GM13977 (cell line): ENCODE data around the gene SYS1.

Source experiments
- DNase-seq: peaks from one replicate; pipeline ENCODE4 v3.0.0; 2012; ENCODE audit warnings: low spot score
- in situ Hi-C: fragments of 300-500 bp; cut with MboI; formaldehyde crosslinking; loops from one replicate; pipeline ENCODE4 v1.12.0; 2022; ENCODE audit warnings: low sequenced_read_pairs, low pct_unique_long_range_greater_than_20kb, mixed read lengths, inconsistent platforms; ENCODE audit not compliant: unreplicated experiment
- TF ChIP-seq, protein P1 (sequence below): IDR thresholded peaks from 2 replicates; pipeline ENCODE4 v1.5.1; 2012; ENCODE audit warnings: mild to moderate bottlenecking, control low read depth; ENCODE audit not compliant: insufficient read depth; ENCODE audit errors: extremely low read depth, missing control alignments

SYS1 gene

DNA sequence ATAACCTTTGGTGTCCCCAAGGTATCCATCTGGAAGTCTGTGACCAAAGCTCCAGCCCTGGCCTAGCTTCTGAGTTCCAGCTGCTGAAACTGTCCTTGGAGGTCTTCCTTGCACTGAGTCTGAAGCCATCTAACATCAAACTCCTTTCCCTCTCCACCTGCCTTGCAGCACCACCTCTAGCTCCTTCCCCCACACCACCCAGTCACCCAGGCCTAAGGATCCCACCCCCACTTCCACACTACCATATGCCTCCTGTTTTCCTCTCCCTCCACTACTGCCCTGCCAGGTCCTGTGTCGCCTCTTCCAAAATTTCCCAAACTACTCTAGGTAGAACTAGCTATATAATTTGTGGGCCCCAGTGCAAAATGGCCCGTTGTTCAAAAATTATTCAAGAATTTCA lies 44.0 kb upstream of the SYS1 start:
- in situ Hi-C loops = no loop called here
- TF ChIP-seq, protein P1, sequence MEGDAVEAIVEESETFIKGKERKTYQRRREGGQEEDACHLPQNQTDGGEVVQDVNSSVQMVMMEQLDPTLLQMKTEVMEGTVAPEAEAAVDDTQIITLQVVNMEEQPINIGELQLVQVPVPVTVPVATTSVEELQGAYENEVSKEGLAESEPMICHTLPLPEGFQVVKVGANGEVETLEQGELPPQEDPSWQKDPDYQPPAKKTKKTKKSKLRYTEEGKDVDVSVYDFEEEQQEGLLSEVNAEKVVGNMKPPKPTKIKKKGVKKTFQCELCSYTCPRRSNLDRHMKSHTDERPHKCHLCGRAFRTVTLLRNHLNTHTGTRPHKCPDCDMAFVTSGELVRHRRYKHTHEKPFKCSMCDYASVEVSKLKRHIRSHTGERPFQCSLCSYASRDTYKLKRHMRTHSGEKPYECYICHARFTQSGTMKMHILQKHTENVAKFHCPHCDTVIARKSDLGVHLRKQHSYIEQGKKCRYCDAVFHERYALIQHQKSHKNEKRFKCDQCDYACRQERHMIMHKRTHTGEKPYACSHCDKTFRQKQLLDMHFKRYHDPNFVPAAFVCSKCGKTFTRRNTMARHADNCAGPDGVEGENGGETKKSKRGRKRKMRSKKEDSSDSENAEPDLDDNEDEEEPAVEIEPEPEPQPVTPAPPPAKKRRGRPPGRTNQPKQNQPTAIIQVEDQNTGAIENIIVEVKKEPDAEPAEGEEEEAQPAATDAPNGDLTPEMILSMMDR = no peak

DNA sequence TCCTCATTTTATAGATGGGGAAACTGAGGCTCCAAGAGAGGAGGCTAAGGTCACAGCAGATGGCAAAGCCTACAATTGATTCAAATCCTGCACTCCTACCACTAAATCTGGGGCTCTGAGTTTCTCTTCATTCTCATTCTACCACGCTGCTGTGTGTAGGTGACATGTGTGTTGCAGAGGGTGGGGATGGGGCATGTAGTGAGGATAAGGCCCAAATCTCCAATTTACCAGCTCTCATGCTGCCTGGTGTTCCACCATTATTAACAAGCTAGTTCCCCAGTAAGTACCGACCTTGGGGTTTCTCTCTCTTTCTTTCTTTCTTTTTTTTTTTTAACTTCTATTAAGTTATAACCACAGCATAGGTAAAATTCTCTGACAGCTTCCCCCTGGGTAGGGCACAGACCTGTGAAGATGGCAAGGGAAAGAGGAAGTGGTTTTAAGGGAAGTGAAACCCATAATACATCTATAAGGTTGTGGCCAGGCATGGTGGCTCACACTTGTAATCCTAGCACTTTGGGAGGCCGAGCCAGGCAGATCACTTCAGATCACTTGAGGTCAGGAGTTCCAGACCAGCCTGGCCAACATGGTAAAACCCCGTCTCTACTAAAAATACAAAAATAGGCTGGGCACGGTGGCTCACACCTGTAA lies 41.9 kb upstream of the SYS1 start:
- in situ Hi-C loops = no loop called here
- DNase-seq = no peak
- TF ChIP-seq, protein P1 = no peak

More for the DNA sequence above, 44.0 kb upstream of the SYS1 start:
- no peak for DNase-seq

DNA sequence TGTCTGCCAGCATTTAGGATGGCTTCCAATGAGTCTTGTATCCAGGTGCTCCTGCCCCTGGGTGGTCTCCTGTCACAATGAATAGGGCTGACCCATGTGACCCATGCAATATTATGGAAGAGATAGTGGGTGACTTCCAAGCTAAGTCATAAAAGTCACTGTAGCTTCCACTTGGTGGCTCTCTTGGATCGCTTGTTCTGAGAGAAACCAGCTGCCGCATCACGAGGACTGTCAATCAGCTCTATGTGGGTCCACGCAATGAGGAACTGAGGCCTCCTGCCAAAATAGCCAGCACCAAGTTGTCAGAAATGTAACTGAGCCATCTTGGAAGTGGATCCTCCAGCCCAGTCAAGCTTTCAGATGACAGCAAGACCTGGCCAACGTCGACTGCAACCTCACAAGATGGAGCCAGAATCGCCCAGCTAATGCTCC lies 40.0 kb upstream of the SYS1 start:
- TF ChIP-seq, protein P1 = peak; percentile 46
- no peak for DNase-seq
- in situ Hi-C loops = no loop called here

DNA sequence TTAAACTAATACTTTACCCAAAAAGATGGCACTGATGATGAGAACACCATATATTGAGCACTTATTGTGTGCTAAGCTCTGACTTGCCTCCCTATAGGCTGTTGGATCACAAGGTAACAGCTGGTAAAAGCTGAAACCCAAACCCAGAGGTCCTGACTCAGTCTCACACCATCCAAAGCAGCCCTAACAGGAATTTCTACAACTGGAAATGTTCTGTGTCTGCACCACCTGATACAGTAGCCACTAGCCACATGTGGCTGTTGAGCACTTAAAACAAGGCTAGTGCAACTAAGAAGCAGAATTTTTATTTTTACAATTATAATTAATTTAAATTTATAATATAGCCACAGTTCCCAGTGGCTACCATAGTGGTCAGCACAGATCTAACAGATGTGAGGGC lies 39.2 kb upstream of the SYS1 start:
- no peak for DNase-seq
- in situ Hi-C loops = no loop called here
- TF ChIP-seq, protein P1 = no peak

DNA sequence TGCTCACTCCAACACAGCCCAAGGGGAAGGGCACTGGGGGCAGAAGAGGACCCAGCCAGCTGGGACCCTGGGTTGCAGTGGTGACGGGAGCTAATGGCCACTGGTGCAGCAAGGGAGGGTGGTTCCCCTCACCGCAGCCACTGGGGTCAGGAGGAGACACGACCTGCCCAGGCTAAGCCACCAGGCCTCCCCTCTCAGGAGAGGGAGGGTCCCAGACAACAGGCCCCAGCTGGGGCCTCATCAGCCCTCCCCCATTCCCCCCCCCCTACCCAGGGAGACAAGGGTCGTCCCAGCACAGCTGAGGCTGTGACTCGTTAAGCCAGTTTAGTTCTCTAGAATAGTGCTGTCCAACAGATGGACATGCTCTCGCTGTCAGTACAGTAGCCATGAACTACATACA lies 37.6 kb upstream of the SYS1 start:
- TF ChIP-seq, protein P1 = no peak
- DNase-seq = no peak
- in situ Hi-C loops = no loop called here

DNA sequence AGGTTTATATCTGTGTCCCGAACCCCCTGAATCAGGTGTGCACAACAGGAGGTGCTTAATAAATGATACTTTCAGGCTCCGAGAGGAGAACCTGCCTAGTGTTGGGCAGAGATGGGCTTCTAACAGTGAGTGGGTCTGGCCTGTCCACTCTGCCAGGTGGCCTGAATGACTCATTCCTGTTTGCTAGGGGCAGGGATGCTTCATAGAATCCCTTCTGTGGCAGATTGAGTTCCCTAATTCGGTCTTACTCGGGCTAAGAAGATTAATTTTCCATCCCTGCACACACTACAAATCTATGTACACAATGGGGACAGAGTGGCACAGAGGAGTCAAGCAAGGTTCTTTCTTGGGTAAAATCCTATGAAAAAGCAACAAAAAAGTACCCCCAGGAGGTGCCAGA lies 34.5 kb upstream of the SYS1 start:
- TF ChIP-seq, protein P1 = no peak
- DNase-seq = no peak
- in situ Hi-C loops = no loop called here
